Hepatocyte (in vitro differentiated cells): Measurements from ENCODE around the gene RER1. TPM values are rescaled to one million over a fixed set of nuclear protein-coding genes. Genes with fewer than 3 reads are reported as not detected.

Experiments used
- DNase-seq: peaks from one replicate; pipeline ENCODE4 v3.0.0-alpha.2; 2016; ENCODE audit warnings: low spot score
- H2AFZ ChIP-seq: fragments of 200-600 bp; sonication (generic); 2 replicates; pipeline ENCODE4 v1.6.0; 2016; ENCODE audit warnings: antibody characterized with exemption, mild to moderate bottlenecking
- H3K27ac ChIP-seq: fragments of 200-600 bp; sonication (generic); 2 replicates; pipeline ENCODE4 v1.5.1; 2016; ENCODE audit warnings: mild to moderate bottlenecking
- H3K27me3 ChIP-seq: fragments of 200-600 bp; sonication (generic); 2 replicates; pipeline ENCODE4 v1.6.1; 2016
- H3K36me3 ChIP-seq: fragments of 200-600 bp; sonication (generic); replicated peaks from 2 replicates; pipeline ENCODE4 v1.5.1; 2016; ENCODE audit warnings: low read depth; ENCODE audit not compliant: insufficient read depth
- H3K4me1 ChIP-seq: fragments of 200-600 bp; sonication (generic); 2 replicates; pipeline ENCODE4 v1.5.1; 2016; ENCODE audit warnings: mild to moderate bottlenecking, moderate library complexity; ENCODE audit not compliant: insufficient read depth
- H3K4me2 ChIP-seq: fragments of 200-600 bp; sonication (generic); 2 replicates; pipeline ENCODE4 v1.6.0; 2016
- H3K4me3 ChIP-seq: fragments of 200-600 bp; sonication (generic); 2 replicates; pipeline ENCODE4 v1.5.1; 2016; ENCODE audit warnings: mild to moderate bottlenecking
- H3K79me2 ChIP-seq: fragments of 200-600 bp; sonication (generic); 2 replicates; pipeline ENCODE4 v1.6.0; 2017; ENCODE audit warnings: mild to moderate bottlenecking
- H3K9me2 ChIP-seq: fragments of 200-600 bp; sonication (generic); replicated peaks from 2 replicates; pipeline ENCODE4 v1.6.0; 2017; ENCODE audit warnings: mild to moderate bottlenecking; ENCODE audit not compliant: insufficient read depth
- H3K9me3 ChIP-seq: fragments of 200-600 bp; sonication (generic); 2 replicates; pipeline ENCODE4 v1.5.1; 2016; ENCODE audit warnings: low read depth, mild to moderate bottlenecking
- H4K20me1 ChIP-seq: fragments of 200-600 bp; sonication (generic); 2 replicates; pipeline ENCODE4 v1.6.0; 2016; ENCODE audit warnings: mild to moderate bottlenecking; ENCODE audit not compliant: insufficient read depth, poor library complexity, severe bottlenecking
- CTCF ChIP-seq: fragments of 200-600 bp; sonication (generic); IDR thresholded peaks from 2 replicates; pipeline ENCODE4 v1.5.1; 2016; ENCODE audit warnings: antibody characterized with exemption, mild to moderate bottlenecking; ENCODE audit not compliant: poor library complexity
- EZH2 ChIP-seq: fragments of 200-600 bp; sonication (generic); IDR thresholded peaks from 2 replicates; pipeline ENCODE4 v1.6.1; 2016; ENCODE audit warnings: antibody characterized with exemption, mild to moderate bottlenecking, borderline replicate concordance
- EZH2phosphoT487 ChIP-seq: fragments of 200-600 bp; sonication (generic); IDR thresholded peaks from one replicate; pipeline ENCODE4 v1.6.1; 2018; ENCODE audit warnings: antibody characterized with exemption, mild to moderate bottlenecking, low read depth, moderate library complexity; ENCODE audit not compliant: unreplicated experiment, severe bottlenecking
- WGBS: methylation state at CpG from one replicate; pipeline ENCODE4 v1.1.6; 2016; ENCODE audit warnings: low lambda C conversion rate; ENCODE audit errors: missing lambda C conversion rate; 5-methylcytosine and 5-hydroxymethylcytosine counted together
- polyA plus RNA-seq: library from polyadenylated mRNA; unstranded; fragments of >200 nt; fragmentation: Nextera tagmentation; extraction: Ambion mirVana; gene quantifications from 2 replicates; pipeline ENCODE4 v1.2.1, GENCODE V29; 2016
- total RNA-seq: library from RNA; depleted of rRNA; stranded (reverse); fragments of >200 nt; gene quantifications from 2 replicates; pipeline ENCODE4 v1.2.3, GENCODE V29; 2014

The RER1 gene
- total and polyA plus RNA-seq, 2 experiments from 2014 or later = 123 to 237 TPM

- H2AFZ ChIP-seq = peak within 1 kb of the TSS; percentile 43
- peaks cover 15% of the 10 kb centered on the region for H3K79me2 ChIP-seq
- H3K4me2 ChIP-seq = peak within 1 kb of the TSS; percentile 99
- H3K4me3 ChIP-seq = peak within 1 kb of the TSS; percentile 90
- DNase-seq = peak; percentile 99
- H3K27ac ChIP-seq = peak within 1 kb of the TSS; percentile 99
- no peaks in the 10 kb centered on the region for H3K36me3 ChIP-seq
- H3K27me3 ChIP-seq = no peaks in the 10 kb centered on the region
- H4K20me1 ChIP-seq = no peaks in the 10 kb centered on the region
- H3K4me1 ChIP-seq = peaks cover 22% of the 10 kb centered on the region
- no peaks in the 10 kb centered on the region for H3K9me2 ChIP-seq
- TF ChIP-seq EZH2 (no peak), CTCF (no peak), EZH2phosphoT487 (no peak)
- WGBS = 3% methylated on average over 27 of the region's 55 CpGs
- no peaks in the 10 kb centered on the region for H3K9me3 ChIP-seq
These were observed 20.7 kb downstream of the RER1 start, which contains the start of gene PEX10 for GRCh38 chr1:2412395-2412772. TSS of gene PEX10 (minus strand) at chr1:2412564. CDS start at chr1:2412502, 62 bp downstream.

DNA sequence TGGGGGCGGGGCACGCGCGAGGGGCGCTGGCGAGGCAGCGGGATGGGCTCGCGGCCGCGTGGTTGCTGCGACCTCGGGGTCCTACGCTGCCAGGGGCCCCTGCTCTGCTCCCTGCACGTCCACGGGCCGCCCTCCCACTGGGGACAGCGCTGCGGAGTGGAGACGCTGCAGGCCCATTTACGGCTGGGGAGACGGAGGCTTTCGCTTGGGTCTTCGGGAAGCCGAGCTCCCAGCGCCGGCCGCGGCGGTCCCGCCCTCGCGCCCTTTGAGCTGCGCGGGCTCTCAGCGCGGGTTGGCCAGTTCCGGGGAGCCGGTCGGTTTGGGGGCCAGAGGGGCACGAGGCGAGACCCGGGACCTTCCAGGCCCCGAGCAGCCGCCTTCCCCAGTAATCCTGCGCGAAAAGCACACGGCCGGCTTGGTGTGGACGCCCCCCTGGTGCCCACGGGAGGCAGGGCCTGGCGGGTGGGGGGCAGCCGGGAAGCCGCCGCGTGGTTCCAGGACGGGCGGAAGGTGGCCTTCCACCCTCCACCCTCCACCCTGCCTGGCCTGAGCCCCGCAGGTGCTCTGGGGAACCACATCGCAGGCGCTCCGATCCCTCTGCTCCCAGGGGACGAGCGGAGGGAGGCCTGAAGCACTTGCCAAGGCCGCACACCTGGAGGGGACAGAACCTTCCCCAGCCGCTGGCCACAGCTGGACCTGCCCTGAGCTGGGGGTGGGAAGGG lies 21.3 kb downstream of the RER1 start:
- peak; percentile 85 for DNase-seq

GRCh38 chr1:2413495-2414296 lies 22.1 kb downstream of the RER1 start:
- DNase-seq = no peak
- WGBS = 45% methylated on average over 20 of the region's 28 CpGs
- TF ChIP-seq EZH2 = no peak
- no peak for TF ChIP-seq EZH2phosphoT487
- TF ChIP-seq CTCF = no peak

More for the DNA sequence above, 21.3 kb downstream of the RER1 start:
- Histone ChIP-seq H4K20me1 (no peaks in the 10 kb centered on the region), H3K4me3 (peak overlapping the region; percentile 55), H3K27me3 (no peaks in the 10 kb centered on the region), H3K4me1 (peaks cover 22% of the 10 kb centered on the region), H3K4me2 (peak overlapping the region; percentile 99), H3K9me3 (no peaks in the 10 kb centered on the region), H3K36me3 (no peaks in the 10 kb centered on the region), H2AFZ (peak overlapping the region; percentile 43), H3K79me2 (peaks cover 15% of the 10 kb centered on the region), H3K27ac (peak overlapping the region; percentile 99), H3K9me2 (no peaks in the 10 kb centered on the region)
- WGBS = 6% methylated on average over 37 of the region's 66 CpGs
- TF ChIP-seq EZH2 (no peak), EZH2phosphoT487 (no peak), CTCF (no peak)

More at GRCh38 chr1:2413495-2414296, 22.1 kb downstream of the RER1 start:
- H2AFZ ChIP-seq = peak overlapping the region; percentile 43
- H3K9me2 ChIP-seq = no peaks in the 10 kb centered on the region
- no peaks in the 10 kb centered on the region for H3K27me3 ChIP-seq
- H3K4me1 ChIP-seq = peaks cover 22% of the 10 kb centered on the region
- H3K27ac ChIP-seq = peak overlapping the region; percentile 99
- no peaks in the 10 kb centered on the region for H3K9me3 ChIP-seq
- H3K4me3 ChIP-seq = peak overlapping the region; percentile 55
- peak overlapping the region; percentile 99 for H3K4me2 ChIP-seq
- no peaks in the 10 kb centered on the region for H3K36me3 ChIP-seq
- H3K79me2 ChIP-seq = peaks cover 15% of the 10 kb centered on the region
- no peaks in the 10 kb centered on the region for H4K20me1 ChIP-seq
